Mesothelial cell of epicardium (in vitro differentiated cells): Measurements from ENCODE around the gene TRRAP. TPM values are rescaled to one million over a fixed set of nuclear protein-coding genes. Genes with fewer than 3 reads are reported as not detected.

Experiments
- DNase-seq, 2 experiments: peaks; one replicate each; pipeline ENCODE4 v3.0.0; 2021; ENCODE audit warnings: low spot score in 2 of 2; ENCODE audit not compliant: unreplicated experiment in 2 of 2
- H3K27ac Mint-ChIP-seq: 2 replicates; pipeline ENCODE4 v1.8.0; 2021; ENCODE audit warnings: mixed read lengths
- H3K27me3 Mint-ChIP-seq: 2 replicates; pipeline ENCODE4 v1.8.0; 2021; ENCODE audit warnings: low read depth, mixed read lengths
- H3K36me3 Mint-ChIP-seq: 2 replicates; pipeline ENCODE4 v1.8.0; 2021; ENCODE audit warnings: mixed read lengths
- H3K4me1 Mint-ChIP-seq: 2 replicates; pipeline ENCODE4 v1.8.0; 2021; ENCODE audit warnings: mixed read lengths
- H3K4me3 Mint-ChIP-seq: 2 replicates; pipeline ENCODE4 v1.8.0; 2021; ENCODE audit warnings: mild to moderate bottlenecking, moderate library complexity, mixed read lengths
- H3K9me3 Mint-ChIP-seq: 2 replicates; pipeline ENCODE4 v1.8.0; 2021; ENCODE audit warnings: mixed read lengths
- CTCF ChIP-seq: fragments of 200-600 bp; sonication (generic); IDR thresholded peaks from one replicate; pipeline ENCODE4 v1.5.0; 2021; ENCODE audit warnings: antibody characterized with exemption; ENCODE audit not compliant: unreplicated experiment
- total RNA-seq: library from RNA; stranded (reverse); gene quantifications from 3 replicates; pipeline ENCODE4 v1.2.1, GENCODE V29; 2021

The TRRAP gene
- total RNA-seq, 1 donor from 2014 or later = 82.9 TPM

GRCh38 chr7:99004216-99004615 is 125.9 kb downstream of the TRRAP start:
- peaks cover 45% of the 10 kb centered on the region for H3K36me3 Mint-ChIP-seq
- no peaks in the 10 kb centered on the region for H3K9me3 Mint-ChIP-seq
- no peaks in the 10 kb centered on the region for H3K27me3 Mint-ChIP-seq
- no peaks in the 10 kb centered on the region for H3K4me1 Mint-ChIP-seq
- H3K4me3 Mint-ChIP-seq = no peak overlapping the region
- no peak for DNase-seq
- H3K27ac Mint-ChIP-seq = no peak overlapping the region
- no peak for TF ChIP-seq CTCF

- Mint-ChIP-seq H3K9me3 (no peaks in the 10 kb centered on the region), H3K4me1 (no peaks in the 10 kb centered on the region), H3K36me3 (peaks cover 47% of the 10 kb centered on the region), H3K27ac (no peak overlapping the region), H3K27me3 (no peaks in the 10 kb centered on the region), H3K4me3 (no peak overlapping the region)
- DNase-seq = peak in 1 of 2 experiments; percentile 34
- TF ChIP-seq CTCF = no peak
These were observed 126.6 kb downstream of the TRRAP start for GRCh38 chr7:99004781-99005500.

- Mint-ChIP-seq H3K4me1 (no peaks in the 10 kb centered on the region), H3K9me3 (no peaks in the 10 kb centered on the region), H3K36me3 (peaks cover 54% of the 10 kb centered on the region), H3K27ac (no peak overlapping the region), H3K27me3 (no peaks in the 10 kb centered on the region), H3K4me3 (no peak overlapping the region)
- TF ChIP-seq CTCF = no peak
- peak in 1 of 2 experiments; percentile 24 for DNase-seq
These were observed 127.4 kb downstream of the TRRAP start for GRCh38 chr7:99005776-99006175.

- peaks cover 57% of the 10 kb centered on the region for H3K36me3 Mint-ChIP-seq
- H3K4me3 Mint-ChIP-seq = no peak overlapping the region
- no peak for TF ChIP-seq CTCF
- H3K27me3 Mint-ChIP-seq = no peaks in the 10 kb centered on the region
- DNase-seq = peak in 1 of 2 experiments; percentile 32
- H3K27ac Mint-ChIP-seq = no peak overlapping the region
- no peaks in the 10 kb centered on the region for H3K9me3 Mint-ChIP-seq
- no peaks in the 10 kb centered on the region for H3K4me1 Mint-ChIP-seq
These were observed 128.6 kb downstream of the TRRAP start for GRCh38 chr7:99006739-99007424.

GRCh38 chr7:99008181-99008631 is 129.9 kb downstream of the TRRAP start:
- no peaks in the 10 kb centered on the region for H3K4me1 Mint-ChIP-seq
- H3K27ac Mint-ChIP-seq = no peak overlapping the region
- no peaks in the 10 kb centered on the region for H3K9me3 Mint-ChIP-seq
- no peaks in the 10 kb centered on the region for H3K27me3 Mint-ChIP-seq
- DNase-seq = no peak
- no peak for TF ChIP-seq CTCF
- H3K4me3 Mint-ChIP-seq = no peak overlapping the region
- H3K36me3 Mint-ChIP-seq = peaks cover 57% of the 10 kb centered on the region
